Camera-type eye (tissue), 1 donor: ENCODE results near the gene PON2. TPM values are rescaled to one million over a fixed set of nuclear protein-coding genes. Genes with fewer than 3 reads are reported as not detected.

ENCODE experiments used
- total RNA-seq: library from RNA; depleted of rRNA; stranded (reverse); fragments of >200 nt; gene quantifications from one replicate; pipeline ENCODE4 v1.2.3, GENCODE V29; 2014

PON2 gene
- total RNA-seq: 109 TPM

DNA sequence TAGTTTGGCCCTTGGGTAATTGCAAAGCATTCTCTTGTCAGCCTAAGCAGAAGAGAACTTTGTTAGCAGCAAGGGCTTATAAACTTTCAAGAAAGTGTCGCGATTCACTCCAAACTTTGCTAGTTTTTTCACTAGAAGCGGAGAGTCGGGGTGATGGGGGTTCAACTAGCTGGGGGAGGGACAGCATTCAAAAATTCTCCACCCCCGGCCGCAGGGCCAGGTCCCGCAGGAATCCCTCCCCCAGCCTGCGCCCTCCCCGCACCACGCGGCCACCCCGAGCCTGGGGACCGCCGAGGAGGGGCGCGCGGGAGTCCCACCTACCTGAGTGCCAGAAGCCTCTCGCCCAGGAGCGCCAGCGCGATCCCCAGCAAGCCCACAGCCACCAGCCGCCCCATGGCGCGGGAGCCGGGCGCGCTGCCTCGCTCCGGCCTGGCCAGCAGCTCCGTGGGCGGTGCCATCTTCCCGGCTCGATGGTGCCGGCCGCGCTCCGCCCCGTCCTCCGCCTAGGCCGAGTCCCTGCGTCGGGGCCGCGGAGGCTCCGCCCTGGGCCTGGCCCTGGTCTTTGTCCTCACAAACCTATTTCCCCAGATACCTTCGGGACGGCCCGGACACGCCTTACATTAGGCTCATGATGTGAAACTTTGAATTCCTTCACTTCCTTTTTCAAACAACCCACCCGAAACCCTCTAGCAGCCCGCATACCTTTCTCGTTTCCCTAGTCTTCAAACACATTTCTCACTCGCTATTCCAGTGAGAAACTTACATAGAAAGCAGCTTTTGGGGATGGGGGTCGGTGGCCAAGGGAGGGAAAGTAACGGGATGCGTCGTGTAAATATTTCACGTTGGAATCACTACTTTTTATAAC lies at the start of gene PON2:
Gene PON2 (minus strand): TSS at position 472 of the 865 bp plus-strand sequence. CDS start 77 bp downstream, at position 395.

GRCh38 chr7:95396136-95397032 lies 38.4 kb downstream of the PON2 start, which contains the start of gene PON3:
Gene PON3 (minus strand): TSS chr7:95396375. CDS start chr7:95396350, 25 bp downstream.

Other genes with a start within 250 kb of the PON2 start
- not detected for gene PON1, start 110.5 kb downstream of the PON2 start, total RNA-seq
- gene PON3, start 38.7 kb downstream of the PON2 start, total RNA-seq: 1.4 TPM
- 1.0 TPM for gene ASB4, start 50.9 kb upstream of the PON2 start, total RNA-seq
- gene PDK4, start 161.5 kb upstream of the PON2 start, total RNA-seq: 8.9 TPM